Liver (tissue), 2 donors: ENCODE results near the gene PAPOLG.

Experiments
- TF ChIP-seq, protein P1 (sequence below): fragments of 150-350 bp; IDR thresholded peaks from 2 replicates; pipeline ENCODE4 v1.5.1; 2017; ENCODE audit warnings: improper control_type of control experiment, low read depth, low read length; ENCODE audit not compliant: missing input control
- TF ChIP-seq, protein P2 (sequence below): IDR thresholded peaks from 2 replicates; pipeline ENCODE4 v1.6.1; 2016; ENCODE audit warnings: antibody characterized with exemption, mild to moderate bottlenecking
- donor health status: healthy.

DNA sequence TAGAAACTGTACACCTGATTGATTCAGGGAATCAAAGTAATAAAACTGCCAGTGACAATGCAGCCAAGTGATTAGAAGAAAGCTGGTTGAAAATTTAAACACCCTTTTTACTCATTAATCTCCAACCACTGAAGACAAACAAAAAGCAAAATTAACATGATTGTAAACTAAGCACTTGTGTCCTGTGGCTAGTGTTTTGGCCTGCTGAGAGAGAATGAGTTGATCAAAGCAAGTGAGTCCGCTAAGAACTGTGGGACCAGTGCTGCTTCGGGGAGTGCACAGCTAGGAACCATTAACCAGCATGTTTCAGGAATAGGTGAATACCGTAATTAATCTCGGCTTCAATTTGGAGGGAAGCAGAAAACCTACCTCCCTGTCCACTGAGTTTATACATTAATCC, 13.6 kb upstream of the PAPOLG start:
- TF ChIP-seq, protein P1, sequence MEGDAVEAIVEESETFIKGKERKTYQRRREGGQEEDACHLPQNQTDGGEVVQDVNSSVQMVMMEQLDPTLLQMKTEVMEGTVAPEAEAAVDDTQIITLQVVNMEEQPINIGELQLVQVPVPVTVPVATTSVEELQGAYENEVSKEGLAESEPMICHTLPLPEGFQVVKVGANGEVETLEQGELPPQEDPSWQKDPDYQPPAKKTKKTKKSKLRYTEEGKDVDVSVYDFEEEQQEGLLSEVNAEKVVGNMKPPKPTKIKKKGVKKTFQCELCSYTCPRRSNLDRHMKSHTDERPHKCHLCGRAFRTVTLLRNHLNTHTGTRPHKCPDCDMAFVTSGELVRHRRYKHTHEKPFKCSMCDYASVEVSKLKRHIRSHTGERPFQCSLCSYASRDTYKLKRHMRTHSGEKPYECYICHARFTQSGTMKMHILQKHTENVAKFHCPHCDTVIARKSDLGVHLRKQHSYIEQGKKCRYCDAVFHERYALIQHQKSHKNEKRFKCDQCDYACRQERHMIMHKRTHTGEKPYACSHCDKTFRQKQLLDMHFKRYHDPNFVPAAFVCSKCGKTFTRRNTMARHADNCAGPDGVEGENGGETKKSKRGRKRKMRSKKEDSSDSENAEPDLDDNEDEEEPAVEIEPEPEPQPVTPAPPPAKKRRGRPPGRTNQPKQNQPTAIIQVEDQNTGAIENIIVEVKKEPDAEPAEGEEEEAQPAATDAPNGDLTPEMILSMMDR = no peak
- TF ChIP-seq, protein P2, sequence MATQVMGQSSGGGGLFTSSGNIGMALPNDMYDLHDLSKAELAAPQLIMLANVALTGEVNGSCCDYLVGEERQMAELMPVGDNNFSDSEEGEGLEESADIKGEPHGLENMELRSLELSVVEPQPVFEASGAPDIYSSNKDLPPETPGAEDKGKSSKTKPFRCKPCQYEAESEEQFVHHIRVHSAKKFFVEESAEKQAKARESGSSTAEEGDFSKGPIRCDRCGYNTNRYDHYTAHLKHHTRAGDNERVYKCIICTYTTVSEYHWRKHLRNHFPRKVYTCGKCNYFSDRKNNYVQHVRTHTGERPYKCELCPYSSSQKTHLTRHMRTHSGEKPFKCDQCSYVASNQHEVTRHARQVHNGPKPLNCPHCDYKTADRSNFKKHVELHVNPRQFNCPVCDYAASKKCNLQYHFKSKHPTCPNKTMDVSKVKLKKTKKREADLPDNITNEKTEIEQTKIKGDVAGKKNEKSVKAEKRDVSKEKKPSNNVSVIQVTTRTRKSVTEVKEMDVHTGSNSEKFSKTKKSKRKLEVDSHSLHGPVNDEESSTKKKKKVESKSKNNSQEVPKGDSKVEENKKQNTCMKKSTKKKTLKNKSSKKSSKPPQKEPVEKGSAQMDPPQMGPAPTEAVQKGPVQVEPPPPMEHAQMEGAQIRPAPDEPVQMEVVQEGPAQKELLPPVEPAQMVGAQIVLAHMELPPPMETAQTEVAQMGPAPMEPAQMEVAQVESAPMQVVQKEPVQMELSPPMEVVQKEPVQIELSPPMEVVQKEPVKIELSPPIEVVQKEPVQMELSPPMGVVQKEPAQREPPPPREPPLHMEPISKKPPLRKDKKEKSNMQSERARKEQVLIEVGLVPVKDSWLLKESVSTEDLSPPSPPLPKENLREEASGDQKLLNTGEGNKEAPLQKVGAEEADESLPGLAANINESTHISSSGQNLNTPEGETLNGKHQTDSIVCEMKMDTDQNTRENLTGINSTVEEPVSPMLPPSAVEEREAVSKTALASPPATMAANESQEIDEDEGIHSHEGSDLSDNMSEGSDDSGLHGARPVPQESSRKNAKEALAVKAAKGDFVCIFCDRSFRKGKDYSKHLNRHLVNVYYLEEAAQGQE = no peak
